ENCODE measurements around the gene ERV3-1. TPM values are rescaled to one million over a fixed set of nuclear protein-coding genes. Genes with fewer than 3 reads are reported as not detected.
"Not testable (repeated sequence)": the region's sequence is repeated elsewhere in the genome, so short reads cannot be mapped to it uniquely, and the experiment has no call there.

The ERV3-1 gene
- total RNA-seq, 1 experiment from 2014 or later = 14.7 TPM

DNA sequence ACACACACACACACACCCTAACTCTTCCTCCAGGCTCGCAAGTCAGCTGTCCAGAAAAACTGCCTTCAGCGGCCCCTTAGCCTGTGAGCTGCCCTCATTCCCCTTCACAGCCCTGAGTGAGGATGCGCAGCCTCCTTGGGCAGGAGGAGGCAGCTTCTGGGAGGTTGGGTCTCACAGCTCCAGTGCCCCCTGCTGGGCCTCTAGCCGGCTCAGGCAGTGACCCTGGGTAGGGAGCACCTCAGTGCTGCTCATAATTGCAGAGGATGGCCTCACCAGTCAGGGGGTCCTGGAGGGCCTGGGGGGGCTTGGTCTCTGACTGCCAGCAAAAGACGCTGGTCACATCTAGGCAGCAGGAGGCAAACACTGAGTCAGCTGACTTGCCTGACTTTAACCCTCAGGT is 59.7 kb downstream of the ERV3-1 start:
- Histone ChIP-seq H3K4me3 (ENCODE audit: low read depth, low read length, poor library complexity, severe bottlenecking) (peak overlapping the region; percentile 46), H3K4me1 (ENCODE audit: insufficient read depth, low read length, poor library complexity, severe bottlenecking) (no peaks in the 10 kb centered on the region), H3K36me3 (ENCODE audit: insufficient read depth, low read length, poor library complexity, severe bottlenecking) (no peaks in the 10 kb centered on the region), H3K27ac (ENCODE audit: low read depth, low read length, poor library complexity, severe bottlenecking) (no peak overlapping the region), H3K27me3 (replicated peaks; ENCODE audit: insufficient read depth, low read depth, low read length, poor library complexity) (peaks cover 7% of the 10 kb centered on the region), H3K9me3 (ENCODE audit: low read depth, low read length, poor library complexity, severe bottlenecking) (no peaks in the 10 kb centered on the region)
- no TSS peak for BruUV-seq (replicated peaks)
- TF ChIP-seq EZH2 (IDR thresholded peaks at IDR 0.05; ENCODE audit: borderline replicate concordance, low read depth, low read length, poor library complexity, severe bottlenecking) = no peak
- TF ChIP-seq, protein P1, sequence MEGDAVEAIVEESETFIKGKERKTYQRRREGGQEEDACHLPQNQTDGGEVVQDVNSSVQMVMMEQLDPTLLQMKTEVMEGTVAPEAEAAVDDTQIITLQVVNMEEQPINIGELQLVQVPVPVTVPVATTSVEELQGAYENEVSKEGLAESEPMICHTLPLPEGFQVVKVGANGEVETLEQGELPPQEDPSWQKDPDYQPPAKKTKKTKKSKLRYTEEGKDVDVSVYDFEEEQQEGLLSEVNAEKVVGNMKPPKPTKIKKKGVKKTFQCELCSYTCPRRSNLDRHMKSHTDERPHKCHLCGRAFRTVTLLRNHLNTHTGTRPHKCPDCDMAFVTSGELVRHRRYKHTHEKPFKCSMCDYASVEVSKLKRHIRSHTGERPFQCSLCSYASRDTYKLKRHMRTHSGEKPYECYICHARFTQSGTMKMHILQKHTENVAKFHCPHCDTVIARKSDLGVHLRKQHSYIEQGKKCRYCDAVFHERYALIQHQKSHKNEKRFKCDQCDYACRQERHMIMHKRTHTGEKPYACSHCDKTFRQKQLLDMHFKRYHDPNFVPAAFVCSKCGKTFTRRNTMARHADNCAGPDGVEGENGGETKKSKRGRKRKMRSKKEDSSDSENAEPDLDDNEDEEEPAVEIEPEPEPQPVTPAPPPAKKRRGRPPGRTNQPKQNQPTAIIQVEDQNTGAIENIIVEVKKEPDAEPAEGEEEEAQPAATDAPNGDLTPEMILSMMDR (conservative IDR thresholded peaks at IDR 0.05; ENCODE audit: low read depth, low read length) = peak; percentile 33
- intact Hi-C loops (cut with micrococcal nuclease; ENCODE audit: unreplicated experiment) = no loop called here
- peak; percentile 15 for DNase-seq (ENCODE audit: low spot score)
- CTCF ChIA-PET = no interaction called here
- POLR2A ChIA-PET (ENCODE audit: low non-redundant PET) = no interaction called here

DNA sequence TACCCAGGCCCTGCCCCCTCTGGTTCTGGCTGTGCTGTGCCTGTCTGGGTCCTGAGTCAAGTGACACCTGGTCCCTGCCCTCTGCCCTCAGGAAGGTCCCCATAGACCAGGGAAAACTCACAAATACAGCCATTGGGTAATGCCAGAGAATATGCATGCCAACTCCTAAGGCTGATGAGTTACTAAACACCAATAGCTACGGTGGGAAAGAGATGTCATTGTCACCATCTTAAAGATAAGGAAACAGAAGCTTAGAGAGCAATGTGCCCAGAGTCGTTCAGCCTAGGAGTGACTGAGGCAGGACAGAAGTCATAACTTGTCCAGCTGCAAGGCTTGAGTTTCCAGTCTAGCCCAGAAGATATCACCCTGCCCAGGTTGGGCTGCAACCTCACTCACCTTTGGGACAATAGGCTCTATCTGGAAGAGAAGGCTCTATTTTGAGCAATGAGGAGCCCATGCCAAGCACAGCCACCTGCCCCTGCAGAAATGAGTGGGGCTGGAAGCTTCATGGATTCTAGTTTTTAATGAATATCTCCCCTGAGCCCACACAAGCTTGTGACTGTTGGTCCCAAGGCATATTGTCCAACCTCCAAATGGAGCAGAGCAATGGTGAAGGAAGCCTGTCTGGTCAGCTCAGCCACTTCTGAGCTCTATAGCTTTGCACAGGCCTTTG is 60.8 kb downstream of the ERV3-1 start:
- DNase-seq (ENCODE audit: low spot score) = no peak
- TF ChIP-seq, protein P1 (conservative IDR thresholded peaks at IDR 0.05; ENCODE audit: low read depth, low read length) = no peak
- TF ChIP-seq EZH2 (IDR thresholded peaks at IDR 0.05; ENCODE audit: borderline replicate concordance, low read depth, low read length, poor library complexity, severe bottlenecking) = no peak
- H3K27me3 ChIP-seq (replicated peaks; ENCODE audit: insufficient read depth, low read depth, low read length, poor library complexity) = peaks cover 7% of the 10 kb centered on the region
- no TSS peak for BruUV-seq (replicated peaks)
- no peak overlapping the region for H3K4me3 ChIP-seq (ENCODE audit: low read depth, low read length, poor library complexity, severe bottlenecking)
- intact Hi-C loops (cut with micrococcal nuclease; ENCODE audit: unreplicated experiment) = no loop called here
- H3K36me3 ChIP-seq (ENCODE audit: insufficient read depth, low read length, poor library complexity, severe bottlenecking) = no peaks in the 10 kb centered on the region
- ChIA-PET POLR2A (ENCODE audit: low non-redundant PET) (no interaction called here), CTCF (no interaction called here)
- no peaks in the 10 kb centered on the region for H3K9me3 ChIP-seq (ENCODE audit: low read depth, low read length, poor library complexity, severe bottlenecking)
- no peak overlapping the region for H3K27ac ChIP-seq (ENCODE audit: low read depth, low read length, poor library complexity, severe bottlenecking)
- no peaks in the 10 kb centered on the region for H3K4me1 ChIP-seq (ENCODE audit: insufficient read depth, low read length, poor library complexity, severe bottlenecking)

DNA sequence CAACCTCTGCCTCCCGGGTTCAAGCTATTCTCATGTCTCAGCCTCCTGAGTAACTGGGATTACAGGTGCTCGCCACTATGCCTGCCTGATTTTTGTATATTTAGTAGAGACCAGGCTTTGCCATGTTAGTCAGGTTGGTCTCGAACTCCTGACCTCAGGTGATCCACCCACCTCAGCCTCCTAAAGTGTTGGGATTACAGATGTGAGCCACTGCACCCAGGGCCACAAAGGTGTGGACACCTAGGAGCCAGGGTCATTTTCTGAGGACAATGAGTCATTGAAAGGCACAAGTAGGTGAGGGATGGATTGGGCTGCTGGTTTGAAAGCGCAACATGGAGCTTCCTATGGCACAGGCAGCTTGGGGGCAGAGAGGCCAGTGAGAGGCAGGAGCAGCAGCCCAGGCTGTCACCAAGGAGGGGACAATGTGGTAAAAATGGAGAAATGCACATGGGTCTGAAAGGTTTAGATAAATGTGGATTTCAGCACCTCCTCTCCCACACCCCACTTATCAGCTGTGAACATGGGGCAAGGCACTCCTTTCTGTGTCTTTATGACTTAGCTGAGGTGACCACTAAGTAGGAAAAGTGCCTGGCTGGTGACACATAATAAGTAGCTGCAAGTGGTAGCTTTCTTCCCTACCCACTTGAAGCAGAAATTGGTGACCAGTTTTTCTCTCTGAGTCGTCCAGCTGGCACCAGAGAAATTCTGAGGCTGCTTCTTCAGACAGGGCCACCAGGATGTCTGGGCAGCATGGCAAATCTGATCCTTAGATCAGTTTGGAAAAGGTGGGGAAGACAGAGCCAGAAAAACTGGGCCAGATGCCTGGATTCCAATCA is 61.6 kb downstream of the ERV3-1 start:
- POLR2A ChIA-PET (ENCODE audit: low non-redundant PET); H3K4me1 ChIP-seq (ENCODE audit: insufficient read depth, low read length, poor library complexity, severe bottlenecking); DNase-seq (ENCODE audit: low spot score); BruUV-seq (replicated peaks); H3K27me3 ChIP-seq (replicated peaks; ENCODE audit: insufficient read depth, low read depth, low read length, poor library complexity); H3K36me3 ChIP-seq (ENCODE audit: insufficient read depth, low read length, poor library complexity, severe bottlenecking); intact Hi-C loops (cut with micrococcal nuclease; ENCODE audit: unreplicated experiment); H3K27ac ChIP-seq (ENCODE audit: low read depth, low read length, poor library complexity, severe bottlenecking); H3K4me3 ChIP-seq (ENCODE audit: low read depth, low read length, poor library complexity, severe bottlenecking); H3K9me3 ChIP-seq (ENCODE audit: low read depth, low read length, poor library complexity, severe bottlenecking); CTCF ChIA-PET: not testable (repeated sequence)

Other genes with a start within 250 kb of the ERV3-1 start
- 9.2 TPM in 2 replicates for gene ZNF138, start 212.3 kb downstream of the ERV3-1 start, total RNA-seq (2021)
- gene ZNF273, start 103.4 kb downstream of the ERV3-1 start, total RNA-seq (2021) = 10.1 and 11.5 TPM in 2 replicates
- 8.2 and 8.4 TPM in 2 replicates for gene ZNF117, start 15.7 kb downstream of the ERV3-1 start, total RNA-seq (2021)